H1 (cell line): ENCODE measurements around the gene NPL. TPM values are rescaled to one million over a fixed set of nuclear protein-coding genes. Genes with fewer than 3 reads are reported as not detected.

ENCODE experiments used
- CTCF ChIA-PET: fragments of 300-600 bp; sonication (Branson Sonifier 250); formaldehyde crosslinking; loops from one replicate; lab custom pipeline; 2021; ENCODE audit not compliant: partially characterized antibody; lab: Charles Lee
- POLR2A ChIA-PET: fragments of 300-600 bp; sonication (Branson Sonifier 250); formaldehyde crosslinking; loops from one replicate; lab custom pipeline; 2021; ENCODE audit warnings: inconsistent platforms; ENCODE audit not compliant: partially characterized antibody; lab: Charles Lee
- DNase-seq, 2 experiments: peaks; one replicate each; pipeline versions ENCODE4 v3.0.0 to v3.0.0-alpha.2; 2010 to 2022; ENCODE audit warnings: low spot score in 2 of 2, low read depth in 1 of 2, mixed read lengths in 1 of 2
- FAIRE-seq: peaks from 2 replicates; lab custom pipeline; 2011; peaks lifted over from hg19 to GRCh38; lab: Jason Lieb, UNC
- H2AFZ ChIP-seq: 2 replicates; pipeline ENCODE4 v1.8.1; 2012; ENCODE audit warnings: low read length, inconsistent platforms
- H2AK5ac ChIP-seq: 2 replicates; pipeline ENCODE4 v1.6.1; 2013; ENCODE audit warnings: low read depth, low read length
- H2BK120ac ChIP-seq: replicated peaks from 2 replicates; pipeline ENCODE3; 2013; ENCODE audit warnings: low read depth, low read length, inconsistent platforms
- H2BK12ac ChIP-seq: 2 replicates; pipeline ENCODE4 v1.6.1; 2013; ENCODE audit warnings: low read depth, low read length
- H2BK15ac ChIP-seq: 2 replicates; pipeline ENCODE4 v1.6.1; 2013; ENCODE audit warnings: low read length
- H2BK20ac ChIP-seq: 2 replicates; pipeline ENCODE4 v1.6.1; 2013; ENCODE audit warnings: low read length
- H2BK5ac ChIP-seq: 2 replicates; pipeline ENCODE4 v1.6.1; 2013; ENCODE audit warnings: low read depth, low read length
- H3K14ac ChIP-seq: 2 replicates; pipeline ENCODE4 v1.6.1; 2013; ENCODE audit warnings: inconsistent platforms; ENCODE audit not compliant: insufficient read length
- H3K18ac ChIP-seq: 2 replicates; pipeline ENCODE4 v1.6.1; 2013; ENCODE audit warnings: low read length; ENCODE audit errors: extremely low read depth
- H3K23ac ChIP-seq: 2 replicates; pipeline ENCODE4 v1.6.1; 2013; ENCODE audit warnings: inconsistent platforms; ENCODE audit not compliant: insufficient read length
- H3K23me2 ChIP-seq: 2 replicates; pipeline ENCODE4 v1.6.1; 2013; ENCODE audit warnings: low read depth, low read length
- H3K27ac ChIP-seq: 2 replicates; pipeline ENCODE4 v1.6.1; 2011; ENCODE audit warnings: low read depth, low read length, inconsistent platforms
- H3K27me3 ChIP-seq, 4 experiments: replicated peaks in 1 of 4; 1 replicate in 1 of 4; 2 replicates in 3 of 4; pipeline versions ENCODE4 v1.6.1 to v1.8.1; 2011 to 2013; ENCODE audit warnings: low read length in 3 of 4, mild to moderate bottlenecking in 3 of 4, inconsistent platforms in 2 of 4, mixed read lengths in 2 of 4, moderate library complexity in 1 of 4; ENCODE audit not compliant: control insufficient read depth in 3 of 4, insufficient read depth in 3 of 4; ENCODE audit errors: extremely low read depth in 1 of 4
- H3K36me3 ChIP-seq, 4 experiments: 2 replicates each; pipeline versions ENCODE4 v1.6.1 to v1.8.1; 2011 to 2013; ENCODE audit warnings: mild to moderate bottlenecking in 4 of 4, low read length in 3 of 4, moderate library complexity in 2 of 4, control low read depth in 1 of 4, inconsistent platforms in 1 of 4; ENCODE audit not compliant: insufficient read depth in 4 of 4, control insufficient read depth in 2 of 4
- H3K4ac ChIP-seq: replicated peaks from 2 replicates; pipeline ENCODE3; 2013; ENCODE audit warnings: low read length, low read depth, mixed read lengths, inconsistent platforms; ENCODE audit not compliant: insufficient read length
- H3K4me1 ChIP-seq, 4 experiments: replicated peaks in 1 of 4; 1 replicate in 1 of 4; 2 replicates in 3 of 4; pipeline versions ENCODE4 v1.6.1 to v1.8.1; 2011 to 2013; ENCODE audit warnings: low read length in 3 of 4, inconsistent platforms in 2 of 4, mixed read lengths in 1 of 4; ENCODE audit not compliant: insufficient read depth in 4 of 4, control insufficient read depth in 3 of 4
- H3K4me2 ChIP-seq, 2 experiments: 2 replicates each; pipeline versions ENCODE4 v1.6.1 to v1.8.1; 2011 to 2013; ENCODE audit warnings: low read depth in 2 of 2, low read length in 2 of 2, control low read depth in 1 of 2, inconsistent platforms in 1 of 2, mild to moderate bottlenecking in 1 of 2; ENCODE audit not compliant: insufficient read depth in 1 of 2
- H3K4me3 ChIP-seq, 4 experiments: fragments of 200-600, 300-600 bp in 1 of 4; sonication (generic), shearing (Covaris generic), sonication (Bioruptor Twin) in 1 of 4; 2 replicates each; pipeline versions ENCODE4 v1.5.1 to v1.8.1; 2011 to 2016; ENCODE audit warnings: low read length in 4 of 4, low read depth in 3 of 4, control low read depth in 2 of 4, inconsistent platforms in 2 of 4, mild to moderate bottlenecking in 2 of 4, mixed read lengths in 1 of 4, moderate library complexity in 1 of 4; ENCODE audit not compliant: insufficient read depth in 2 of 4; ENCODE audit errors: extremely low read depth in 1 of 4
- H3K56ac ChIP-seq: replicated peaks from 2 replicates; pipeline ENCODE3; 2013; ENCODE audit warnings: low read depth, mild to moderate bottlenecking, mixed read lengths, low read length, inconsistent platforms; ENCODE audit not compliant: insufficient read length
- H3K79me1 ChIP-seq: 2 replicates; pipeline ENCODE4 v1.6.1; 2013; ENCODE audit warnings: low read depth, low read length, control low read depth
- H3K79me2 ChIP-seq, 2 experiments: 2 replicates each; pipeline versions ENCODE4 v1.6.1 to v1.8.1; 2012 to 2013; ENCODE audit warnings: low read length in 2 of 2, mild to moderate bottlenecking in 2 of 2, inconsistent platforms in 1 of 2; ENCODE audit not compliant: insufficient read depth in 2 of 2, control insufficient read depth in 1 of 2
- H3K9ac ChIP-seq, 4 experiments: replicated peaks in 1 of 4; 1 replicate in 1 of 4; 2 replicates in 3 of 4; pipeline versions ENCODE4 v1.6.1 to v1.8.1; 2011 to 2013; ENCODE audit warnings: low read depth in 3 of 4, low read length in 3 of 4, control low read depth in 2 of 4, mild to moderate bottlenecking in 2 of 4, moderate library complexity in 2 of 4, inconsistent platforms in 1 of 4; ENCODE audit errors: extremely low read depth in 1 of 4
- H3K9me3 ChIP-seq, 2 experiments: 2 replicates each; pipeline versions ENCODE4 v1.6.1 to v1.8.1; 2012 to 2013; ENCODE audit warnings: mild to moderate bottlenecking in 2 of 2, moderate library complexity in 2 of 2, control low read depth in 1 of 2, inconsistent platforms in 1 of 2, low read depth in 1 of 2, low read length in 1 of 2, mixed read lengths in 1 of 2; ENCODE audit not compliant: insufficient read depth in 2 of 2
- H4K20me1 ChIP-seq, 2 experiments: replicated peaks in 1 of 2; 2 replicates each; pipeline versions ENCODE3 to v1.8.1; 2011 to 2013; ENCODE audit warnings: inconsistent platforms in 2 of 2, low read length in 2 of 2, mild to moderate bottlenecking in 1 of 2; ENCODE audit not compliant: insufficient read depth in 2 of 2, control insufficient read depth in 1 of 2
- H4K5ac ChIP-seq: 2 replicates; pipeline ENCODE4 v1.6.1; 2013; ENCODE audit warnings: low read length, low read depth, mixed read lengths, inconsistent platforms; ENCODE audit not compliant: insufficient read length
- H4K8ac ChIP-seq: 2 replicates; pipeline ENCODE4 v1.8.0; 2013; ENCODE audit warnings: mild to moderate bottlenecking, moderate library complexity, low read length, inconsistent platforms; ENCODE audit not compliant: insufficient read depth; ENCODE audit errors: extremely low read depth
- H4K91ac ChIP-seq: replicated peaks from 2 replicates; pipeline ENCODE3; 2013; ENCODE audit warnings: low read length, mixed read lengths, inconsistent platforms; ENCODE audit not compliant: insufficient read length
- HDAC6 ChIP-seq: IDR thresholded peaks from one replicate; pipeline ENCODE4 v1.7.1; 2012; ENCODE audit warnings: low read depth, mild to moderate bottlenecking, inconsistent platforms, low read length, moderate library complexity
- JUND ChIP-seq: IDR thresholded peaks from 2 replicates; pipeline ENCODE4 v1.6.1; 2011; ENCODE audit warnings: mild to moderate bottlenecking, improper control_type of control experiment, low read length
- WGBS, 2 experiments: shearing (Covaris generic) in 1 of 2; methylation state at CpG; one replicate each; pipeline versions ENCODE4 v1.1.6 to v1.1.7; 2013 to 2015; ENCODE audit warnings: low lambda C conversion rate in 2 of 2, mixed read lengths in 2 of 2, inconsistent platforms in 1 of 2, low coverage in 1 of 2, missing lambda C conversion rate in 1 of 2; ENCODE audit not compliant: insufficient replicate concordance in 2 of 2, insufficient coverage in 1 of 2, insufficient read length in 1 of 2; ENCODE audit errors: extremely low coverage in 1 of 2, missing lambda C conversion rate in 1 of 2; 5-methylcytosine and 5-hydroxymethylcytosine counted together
- polyA plus RNA-seq, 7 experiments: library from polyadenylated mRNA; depleted of rRNA in 3 of 7; stranded (reverse) in 5 of 7; unstranded in 2 of 7; fragments of >200 nt in 5 of 7; fragments of 200-250 nt in 2 of 7; gene quantifications; 1 replicate in 5 of 7; 2 replicates in 1 of 7; 4 replicates in 1 of 7; pipeline versions ENCODE4 v1.2.1 to v1.2.3, GENCODE V29; 2011 to 2013; ENCODE audit warnings: missing spikeins in 2 of 7, mixed read lengths in 2 of 7
- total RNA-seq: library from RNA; stranded (reverse); fragmentation: NEBNext Ultra II Directional; extraction: Animal tissue kit (Norgen Biotek cat#: 25700); gene quantifications from 2 replicates; pipeline ENCODE4 v1.2.1, GENCODE V29; 2021

The NPL gene
- total and polyA plus RNA-seq, 2 of the 8 experiments (the other 6 are each of a cell fraction or from before 2014, with no cell fraction given), result 2.2 to 4.4 TPM

- Histone ChIP-seq H4K8ac (peak overlapping the region; percentile 17; the same call in 1 of the 2 replicates), H3K23me2 (no peaks in the 10 kb centered on the region), H4K20me1 (no peaks in the 10 kb centered on the region), H4K91ac (no peak overlapping the region), H3K4me3 (no peak overlapping the region), H3K9me3 (no peaks in the 10 kb centered on the region), H3K23ac (no peak overlapping the region), H3K18ac (no peak overlapping the region), H3K36me3 (no peaks in the 10 kb centered on the region), H2BK5ac (0 out of 2 replicates have a peak overlapping the region, but pooled peaks have one; percentile 20), H3K79me2 (no peaks in the 10 kb centered on the region), H3K14ac (no peak overlapping the region), H2AK5ac (no peak overlapping the region), H3K9ac (0 out of 7 replicates have a peak overlapping the region, but pooled peaks of 1 of the 4 experiments have one; percentile 4), H2AFZ (peak overlapping the region; percentile 97), H3K4me2 (0 out of 4 replicates have a peak overlapping the region, but pooled peaks of 1 of the 2 experiments have one; percentile 45), H2BK12ac (0 out of 2 replicates have a peak overlapping the region, but pooled peaks have one; percentile 41), H3K27ac (no peak overlapping the region), H2BK20ac (0 out of 2 replicates have a peak overlapping the region, but pooled peaks have one; percentile 51), H4K5ac (no peak overlapping the region), H3K4me1 (peaks cover 3 to 11% (median 7%) of the 10 kb centered on the region in 4 experiments; a peak in 6 of 7 replicates), H3K4ac (peak overlapping the region; percentile 17), H3K79me1 (no peaks in the 10 kb centered on the region), H2BK120ac (peak overlapping the region; percentile 10), H3K56ac (no peak overlapping the region), H2BK15ac (0 out of 2 replicates have a peak overlapping the region, but pooled peaks have one; percentile 77), H3K27me3 (no peaks in the 10 kb centered on the region)
- POLR2A ChIA-PET, result interaction anchor here (0.9 to 1.3 kb wide), 2 partner anchors 31 to 203 kb away, joined by 3 read pairs; no protein-coding TSS in a partner anchor
- FAIRE-seq (peak; percentile 77), DNase-seq (peak; percentile 71 to 84)
- CTCF ChIA-PET, result interaction anchor here (0.6 to 2.2 kb wide), 9 partner anchors 9 to 224 kb away, joined by 3 to 20 read pairs (median 3); partner anchors contain the start of gene RNASEL
- 48% methylated on average over 11 of the region's 11 CpGs; no CpG with 5 or more reads in 1 of the 2 experiments for WGBS, 2 experiments
- TF ChIP-seq JUND, result peak; percentile 74
- no peak for TF ChIP-seq HDAC6
These were observed 16.6 kb downstream of the NPL start for GRCh38 chr1:182806015-182806678.
